DMS114 treated with DMSO at 0.1 percent for 48 hours (cell line): ENCODE measurements around the gene ZNF516.

Experiments used
- DNase-seq: peaks from one replicate; lab custom pipeline; 2025; ENCODE audit not compliant: unreplicated experiment; lab: John Stamatoyannopoulos, UW

The ZNF516 gene

DNA sequence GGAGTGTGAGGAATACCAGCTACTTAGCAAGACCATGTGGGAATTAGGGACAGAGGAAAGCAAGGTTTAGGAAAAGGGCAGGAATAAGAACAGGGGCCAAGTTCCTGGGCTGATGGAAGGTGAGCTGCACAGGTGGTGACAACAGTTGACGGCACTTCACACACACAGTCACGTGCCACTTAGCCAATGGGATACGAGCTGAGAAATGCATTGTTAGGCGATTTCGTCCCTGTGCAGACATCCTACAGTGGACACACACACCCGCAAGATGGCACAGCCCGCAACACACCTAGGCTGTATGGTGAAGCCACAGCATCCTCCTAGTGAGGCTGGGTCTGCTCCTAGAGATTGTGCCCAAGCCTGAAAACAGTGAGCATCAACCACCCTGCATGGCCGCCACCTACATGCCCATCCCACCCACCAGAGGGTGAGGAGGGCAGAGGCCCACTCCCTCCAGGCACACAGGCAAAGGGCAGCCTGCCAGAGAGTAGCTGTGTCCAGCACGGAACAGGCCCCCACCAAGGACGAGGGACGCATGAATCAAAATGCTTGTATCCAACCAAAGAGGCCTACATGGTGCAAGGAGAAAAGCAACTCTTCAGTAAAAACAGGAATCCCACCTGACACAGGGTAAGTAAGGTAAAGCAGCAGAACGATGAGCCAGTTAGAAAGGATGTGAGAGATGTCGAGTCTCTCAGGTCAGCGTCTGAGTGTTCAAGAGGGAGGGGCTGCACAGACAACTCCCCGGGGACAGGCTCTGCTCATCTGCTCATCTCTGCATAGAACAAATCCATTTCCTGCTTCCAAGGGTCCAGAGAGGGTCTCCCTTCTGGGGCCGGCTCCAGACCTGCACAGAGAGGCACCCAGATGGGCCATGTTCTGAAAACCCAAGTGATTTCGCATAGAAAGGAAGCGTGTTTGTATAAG lies 51.3 kb downstream of the ZNF516 start:
- DNase-seq: no peak

DNA sequence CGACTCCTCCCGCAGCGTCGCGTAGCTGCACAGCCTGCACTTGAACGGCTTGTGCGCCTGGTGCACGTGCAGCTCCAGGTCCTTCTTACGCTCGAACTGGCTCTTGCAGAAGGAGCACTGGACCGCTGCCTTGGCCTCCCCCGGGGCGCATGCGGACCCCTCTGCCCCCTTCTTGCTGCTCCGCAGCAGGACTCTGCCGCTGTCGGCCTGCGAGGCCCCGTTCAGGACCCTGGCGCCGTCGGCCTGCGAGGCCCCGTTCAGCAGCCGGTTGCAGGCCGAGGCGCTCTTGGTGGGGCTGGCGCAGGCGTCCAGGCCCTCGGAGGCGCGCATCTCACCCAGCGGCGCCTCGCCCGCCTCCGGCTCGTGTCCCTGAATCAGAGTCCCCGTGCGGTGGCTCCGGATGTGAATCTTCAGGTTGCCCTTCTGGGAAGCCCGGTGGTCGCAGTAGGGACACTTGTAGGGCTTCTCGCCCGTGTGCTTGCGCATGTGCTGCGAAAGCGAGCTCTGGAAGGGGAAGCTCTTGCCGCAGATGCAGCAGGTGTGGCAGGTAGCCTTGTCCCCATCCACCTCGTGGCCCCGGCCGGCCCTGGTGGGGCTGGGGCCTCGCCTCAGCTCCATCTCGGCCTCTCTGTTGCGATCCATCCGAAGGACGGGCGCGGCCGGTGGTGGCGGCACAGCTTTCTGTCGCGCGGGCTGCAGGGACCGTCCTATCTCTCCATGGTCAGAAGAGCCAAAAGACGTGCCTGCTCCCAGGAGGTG lies 52.5 kb downstream of the ZNF516 start:
- no peak for DNase-seq

DNA sequence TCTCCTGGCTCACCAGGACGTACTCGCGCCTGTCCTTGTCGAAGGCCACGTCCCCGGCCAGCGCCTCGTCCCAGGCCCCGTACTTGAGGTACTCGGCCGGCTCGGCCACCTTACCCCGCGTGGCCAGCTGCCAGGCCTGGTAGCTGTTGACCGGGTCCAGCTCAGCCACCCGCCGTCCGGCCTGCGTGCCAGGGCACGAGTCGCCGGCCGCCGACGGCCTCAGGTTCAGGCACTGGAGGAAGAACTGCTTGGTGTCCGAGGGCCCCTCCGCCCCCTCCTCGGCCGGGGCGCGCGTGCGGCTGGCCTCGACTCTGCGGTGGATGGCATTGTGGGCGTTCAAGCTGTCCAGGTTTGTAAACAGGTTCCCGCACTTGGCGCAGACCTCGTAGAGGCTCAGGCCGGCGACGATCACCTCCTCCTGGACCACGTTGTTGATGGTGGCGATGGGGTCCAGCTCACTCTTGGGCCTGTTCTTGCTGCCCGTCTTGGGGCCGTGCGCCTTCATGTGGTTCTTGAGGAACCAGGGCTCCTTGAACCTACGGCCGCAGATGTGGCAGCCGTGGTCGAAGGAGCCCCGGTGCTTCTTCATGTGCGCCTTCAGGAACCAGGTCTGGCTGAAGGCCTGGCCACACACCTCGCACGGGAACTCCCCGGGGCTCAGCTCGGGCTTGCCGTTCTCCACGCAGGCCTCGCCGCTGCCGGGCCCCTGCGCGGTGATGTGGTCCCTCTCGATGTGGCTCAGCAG lies 53.2 kb downstream of the ZNF516 start:
- DNase-seq: no peak

DNA sequence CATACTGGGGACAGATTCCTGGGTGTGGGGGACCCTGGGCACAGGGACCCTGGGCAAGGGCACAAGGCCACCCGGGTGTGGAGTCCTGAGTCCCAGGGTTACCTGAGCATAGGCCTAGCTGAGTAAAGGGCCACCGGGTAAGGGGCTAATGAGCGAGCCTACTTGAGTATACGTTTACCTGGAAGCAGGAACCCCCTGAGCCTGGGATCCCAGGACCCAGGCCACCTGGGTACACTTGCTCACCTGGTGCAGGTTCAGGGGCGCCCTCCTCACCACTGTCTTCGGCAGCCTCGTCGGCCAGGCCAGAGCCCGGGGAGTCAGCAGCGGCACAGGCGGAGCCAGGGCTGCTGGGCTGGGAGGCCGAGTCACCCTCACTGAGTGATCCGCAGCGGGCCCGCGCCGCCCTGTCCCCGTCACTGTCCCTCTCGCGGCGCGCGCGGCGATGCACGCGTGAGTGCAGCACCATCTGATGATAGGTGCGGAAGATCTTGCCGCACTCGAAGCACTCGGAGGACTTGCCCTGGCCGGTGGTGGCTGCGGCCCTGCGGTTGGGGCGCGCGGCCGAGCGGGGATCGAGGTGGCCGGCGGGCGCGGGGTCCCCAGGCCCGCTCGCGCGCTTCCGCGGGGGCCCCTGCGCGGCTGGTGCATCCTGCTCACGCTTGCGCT lies 53.9 kb downstream of the ZNF516 start:
- no peak for DNase-seq

DNA sequence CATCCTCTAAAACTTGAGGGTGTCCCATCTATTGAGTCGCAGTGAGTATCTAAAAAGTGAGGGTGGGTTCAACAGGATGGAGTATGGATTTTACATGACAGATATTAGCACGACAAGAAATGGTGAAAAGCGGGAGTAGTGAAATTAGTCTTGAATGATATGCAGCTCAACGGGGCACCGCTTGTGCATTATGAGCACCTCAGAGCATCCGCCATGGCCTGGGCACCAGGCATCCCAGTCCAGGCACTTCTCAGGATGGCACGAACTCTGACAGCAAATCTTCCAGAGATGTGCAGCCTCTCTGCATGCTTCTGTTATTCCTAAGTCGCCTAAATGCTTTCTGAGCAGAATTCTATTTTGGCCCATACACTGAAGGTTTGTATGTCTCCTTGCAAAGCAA lies 57.1 kb downstream of the ZNF516 start:
- DNase-seq: no peak

DNA sequence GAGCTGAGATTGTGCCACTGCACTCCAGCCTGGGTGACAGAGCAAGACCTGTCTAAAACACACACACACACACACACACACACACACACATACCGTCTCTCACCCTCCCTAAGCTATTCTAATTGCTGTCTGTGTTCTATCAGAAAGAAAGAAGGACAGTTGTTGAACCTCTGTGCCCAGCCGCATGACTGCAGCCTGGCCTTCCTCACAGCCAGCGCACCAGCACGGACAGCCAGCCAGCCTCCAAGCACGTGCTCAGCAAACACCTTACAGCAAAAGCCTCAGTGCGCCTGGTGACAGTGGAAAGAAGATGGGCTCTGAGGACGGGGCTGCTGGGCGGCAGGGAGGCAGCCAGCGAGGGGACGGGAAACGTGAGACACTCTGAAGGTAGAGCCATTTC lies 58.0 kb downstream of the ZNF516 start:
- DNase-seq: no peak

DNA sequence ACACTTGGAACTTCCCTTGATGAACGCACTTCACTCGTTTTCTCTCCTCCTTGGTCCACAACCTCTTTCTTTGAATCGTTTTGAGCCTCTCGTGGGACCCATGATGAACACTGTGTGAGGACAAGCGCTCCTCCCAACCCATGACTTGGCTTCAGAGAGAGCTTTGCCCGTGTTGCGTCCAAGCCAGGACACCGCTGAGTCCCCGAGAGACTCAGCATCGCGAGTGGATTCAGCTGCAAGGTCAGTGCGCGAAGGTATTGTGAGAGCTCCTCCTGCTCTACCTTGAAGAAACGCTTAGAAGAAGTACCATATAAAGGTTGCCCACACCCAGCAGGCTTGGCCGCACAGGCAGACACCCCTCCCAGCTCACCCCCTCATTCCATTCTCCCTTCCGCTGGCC lies 58.7 kb downstream of the ZNF516 start:
- no peak for DNase-seq

DNA sequence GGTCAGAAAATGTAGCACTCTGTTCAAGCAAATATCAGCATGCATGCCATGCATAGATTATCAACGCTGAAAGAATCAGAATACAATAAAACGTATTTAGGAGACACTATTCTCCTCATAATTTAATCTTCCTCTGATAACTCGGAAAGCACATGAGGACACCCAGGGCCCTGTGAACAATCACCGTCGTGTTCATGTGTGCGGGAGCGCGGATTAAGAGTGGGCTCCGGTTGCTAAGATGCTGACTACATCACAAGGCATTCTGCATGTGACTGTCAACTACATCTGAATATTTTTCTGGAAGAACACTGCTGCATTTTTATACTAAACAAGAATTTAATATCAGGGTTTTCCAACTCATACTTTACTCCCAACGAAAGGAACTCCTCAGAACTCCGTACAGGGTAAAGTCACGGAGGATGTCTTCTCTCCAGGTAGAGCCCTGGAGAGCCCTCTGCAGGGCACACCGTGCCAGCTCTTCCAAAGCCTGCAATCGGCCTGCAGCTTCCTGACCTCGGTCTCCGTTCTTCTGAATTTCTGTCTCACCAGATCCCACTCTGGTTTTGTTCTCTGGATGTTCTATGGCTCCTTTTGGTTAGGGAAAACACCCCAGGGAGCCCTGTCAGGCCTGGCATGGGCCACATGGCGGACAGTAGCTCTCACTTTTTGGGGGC lies 59.6 kb downstream of the ZNF516 start:
- DNase-seq: no peak

DNA sequence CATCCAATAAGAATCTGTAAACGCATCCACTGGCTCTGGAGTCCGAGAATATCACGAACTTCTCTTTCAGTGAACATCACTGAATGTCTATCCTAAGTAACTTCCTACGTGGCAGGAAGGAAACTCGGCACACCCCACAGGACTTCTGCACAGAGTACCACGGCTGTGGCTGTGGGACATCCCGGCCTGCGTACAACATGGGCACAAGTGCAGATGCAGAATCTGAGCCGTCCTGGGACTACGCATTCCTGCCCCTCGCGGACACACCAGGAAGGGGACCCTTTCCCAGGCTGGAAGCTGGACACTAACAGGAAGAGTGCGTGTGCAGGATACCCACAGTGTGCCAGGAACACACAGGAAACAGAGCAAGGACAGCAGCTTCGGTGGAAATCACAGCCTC lies 60.6 kb downstream of the ZNF516 start:
- DNase-seq: no peak

DNA sequence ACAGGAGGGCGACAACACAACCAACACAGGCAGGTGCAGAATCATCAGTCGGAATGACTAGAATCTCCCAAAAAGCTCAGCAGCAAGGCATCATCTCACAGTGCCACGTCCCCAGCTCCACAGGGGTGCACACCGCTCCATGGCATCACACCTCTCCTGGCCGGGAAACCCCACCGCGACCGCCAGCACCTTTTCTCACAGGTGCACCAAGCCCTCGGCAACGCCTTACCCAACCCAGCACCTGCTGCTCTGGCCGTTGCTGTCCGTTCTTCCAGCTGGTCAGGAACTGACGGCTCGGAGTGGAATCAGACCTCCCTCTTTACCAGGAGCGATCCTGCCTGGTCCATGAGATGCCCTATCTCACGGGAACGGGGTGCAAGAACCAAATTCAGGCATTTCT lies 61.3 kb downstream of the ZNF516 start:
- no peak for DNase-seq

DNA sequence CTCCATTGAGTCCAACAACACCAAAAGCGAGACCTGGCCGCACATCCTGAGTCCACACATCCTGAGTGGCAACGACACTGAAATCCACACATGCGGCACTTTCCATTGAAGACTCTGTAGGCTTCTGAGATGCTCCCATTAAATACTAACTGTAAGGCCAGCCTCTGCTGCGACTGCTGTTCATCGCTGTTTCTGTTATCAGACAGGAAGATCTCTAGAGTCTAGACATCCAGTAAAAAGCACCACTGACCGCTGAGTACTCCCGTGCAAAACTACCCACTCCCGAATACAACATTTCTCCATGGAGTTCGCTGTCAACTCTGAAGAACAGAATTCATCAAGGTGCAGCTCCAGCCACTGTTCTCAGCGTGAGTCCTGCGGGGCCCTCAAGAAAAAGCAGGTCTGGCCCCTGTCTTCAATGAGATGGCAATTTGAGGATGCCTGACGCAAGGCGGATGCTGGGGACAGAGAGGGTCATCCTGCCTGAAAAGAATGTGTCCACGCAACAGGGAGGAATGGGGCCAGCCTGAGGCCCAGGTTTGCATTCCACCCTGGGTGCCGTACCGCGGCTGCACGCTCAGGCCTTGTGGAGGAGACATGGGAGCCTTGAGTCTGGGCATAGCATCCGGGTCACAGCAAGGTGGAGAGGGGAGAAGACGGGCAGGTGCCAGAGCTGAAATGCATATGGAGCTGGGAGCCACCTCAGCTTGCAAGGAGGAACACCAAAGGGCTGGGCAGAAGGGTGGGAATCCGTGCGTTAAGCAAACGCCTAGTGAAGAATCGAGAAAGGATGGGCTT lies 61.9 kb downstream of the ZNF516 start:
- DNase-seq: no peak

DNA sequence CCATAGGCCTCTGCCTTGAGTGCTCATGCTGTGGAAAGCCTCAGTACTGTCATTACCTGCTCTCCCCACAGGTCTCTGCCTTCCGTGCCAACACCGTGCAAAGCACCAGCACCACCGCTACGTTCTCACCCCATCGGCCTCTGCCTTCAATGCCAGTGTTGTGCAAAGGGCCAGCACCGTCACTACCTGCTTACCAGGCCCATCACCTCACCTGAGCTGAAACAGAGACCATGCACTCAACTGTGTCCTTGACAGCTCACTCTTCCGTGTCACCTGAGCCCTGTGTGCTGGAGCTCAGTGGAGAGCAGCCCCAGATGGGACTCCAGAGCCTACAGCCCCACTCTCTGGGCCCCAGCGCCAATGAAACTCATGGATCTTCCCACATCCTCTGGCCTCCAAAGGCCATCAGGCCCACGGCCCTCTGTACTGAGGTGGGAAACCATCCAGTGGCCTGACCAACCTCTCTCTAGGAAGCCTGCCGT lies 62.7 kb downstream of the ZNF516 start:
- DNase-seq: no peak

DNA sequence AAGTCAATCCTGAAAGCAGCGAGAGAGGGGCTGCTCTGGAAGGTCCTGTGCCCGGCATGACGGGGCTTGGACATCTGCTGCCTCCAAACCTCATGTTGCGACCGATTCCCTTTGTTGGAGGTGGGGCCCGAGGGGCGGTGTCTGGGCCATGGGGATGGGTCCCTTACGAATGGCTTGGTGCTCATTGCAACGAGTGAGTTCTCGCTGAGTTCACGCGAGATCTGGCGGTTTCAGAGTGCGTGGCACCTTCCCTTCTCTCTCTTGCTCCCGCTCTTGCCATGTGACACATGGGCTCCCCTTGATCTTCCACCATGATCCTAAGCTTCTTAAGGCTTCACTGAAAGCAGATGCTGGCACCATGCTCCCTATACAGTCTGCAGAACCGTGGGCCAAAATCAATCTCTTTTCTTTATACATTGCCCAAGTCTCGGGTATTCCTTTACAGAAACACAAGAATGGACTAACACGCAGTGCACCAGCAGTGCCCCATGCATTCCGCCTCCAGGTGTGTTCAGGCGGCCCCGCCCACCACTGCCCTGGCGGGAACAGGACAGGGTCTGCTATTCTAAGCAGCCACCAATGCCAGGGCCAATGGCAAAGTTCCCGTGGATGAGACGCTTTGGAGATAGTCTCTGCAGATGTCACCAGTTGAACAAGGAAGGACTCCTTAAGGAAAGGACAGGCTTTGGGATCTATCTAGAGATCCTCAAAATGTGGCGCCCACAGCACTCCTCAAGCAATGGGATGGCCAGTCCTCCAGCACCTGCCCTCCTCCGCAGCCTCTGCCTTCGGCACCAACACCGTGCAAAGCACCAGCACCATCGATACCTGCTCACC lies 63.4 kb downstream of the ZNF516 start:
- no peak for DNase-seq

DNA sequence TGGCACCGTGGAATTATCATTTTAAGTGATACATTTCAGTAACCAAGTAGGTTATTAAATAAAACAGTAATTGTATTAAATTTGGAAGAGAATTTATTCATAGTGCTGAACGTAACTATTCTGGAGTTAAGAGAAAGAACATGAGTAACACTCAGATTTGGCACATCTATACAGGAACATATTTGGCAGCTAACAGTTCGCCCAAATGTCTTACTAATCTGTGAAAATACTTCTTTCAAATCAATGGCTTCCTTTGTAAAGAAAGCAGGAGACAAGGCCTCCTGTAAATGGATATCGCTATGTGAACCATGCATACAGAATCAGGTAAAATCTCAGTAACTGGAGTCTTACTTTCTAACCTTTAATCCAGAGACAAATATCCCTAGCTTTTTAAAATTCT lies 64.4 kb downstream of the ZNF516 start:
- DNase-seq: no peak

DNA sequence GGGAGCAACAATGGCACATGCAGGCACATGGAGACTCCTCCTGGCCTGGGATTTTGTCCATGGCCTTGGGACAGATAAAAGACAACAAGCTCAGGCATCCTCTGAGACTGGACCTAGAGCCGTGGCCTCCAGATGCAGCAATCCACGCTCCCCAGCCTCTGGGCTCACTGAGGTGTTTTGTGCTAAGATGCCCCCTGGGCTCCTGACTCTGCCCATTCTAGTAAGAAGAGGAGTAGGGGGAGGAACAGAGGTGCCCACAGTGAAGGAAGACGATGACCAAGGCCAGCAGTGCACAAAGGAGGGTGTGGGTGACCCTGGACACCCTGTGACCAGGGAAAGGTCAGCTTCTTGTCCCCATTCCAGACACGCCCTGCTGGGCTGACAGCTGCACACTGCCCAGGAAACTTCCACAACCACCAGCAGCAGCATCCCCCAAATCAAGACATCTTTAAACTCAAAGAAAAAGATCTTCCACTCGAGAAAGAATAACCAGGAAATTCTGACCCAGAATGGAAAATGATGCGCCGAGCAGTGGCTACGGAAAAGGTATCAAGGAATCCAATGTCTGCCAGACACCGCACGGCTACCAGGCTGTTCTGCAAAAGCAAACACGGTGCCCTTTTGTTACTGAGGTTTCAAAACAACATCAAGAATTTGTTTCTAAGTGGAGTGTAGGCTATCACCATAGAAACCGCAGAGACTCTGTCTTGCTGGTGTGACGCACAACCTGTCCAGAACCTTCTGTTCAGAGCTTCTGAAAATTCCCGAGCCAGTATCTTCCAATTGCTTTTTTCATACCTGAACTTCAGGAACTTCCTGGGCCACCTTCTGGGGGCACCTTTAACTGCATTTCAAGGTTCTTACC lies 65.5 kb downstream of the ZNF516 start:
- DNase-seq: no peak

DNA sequence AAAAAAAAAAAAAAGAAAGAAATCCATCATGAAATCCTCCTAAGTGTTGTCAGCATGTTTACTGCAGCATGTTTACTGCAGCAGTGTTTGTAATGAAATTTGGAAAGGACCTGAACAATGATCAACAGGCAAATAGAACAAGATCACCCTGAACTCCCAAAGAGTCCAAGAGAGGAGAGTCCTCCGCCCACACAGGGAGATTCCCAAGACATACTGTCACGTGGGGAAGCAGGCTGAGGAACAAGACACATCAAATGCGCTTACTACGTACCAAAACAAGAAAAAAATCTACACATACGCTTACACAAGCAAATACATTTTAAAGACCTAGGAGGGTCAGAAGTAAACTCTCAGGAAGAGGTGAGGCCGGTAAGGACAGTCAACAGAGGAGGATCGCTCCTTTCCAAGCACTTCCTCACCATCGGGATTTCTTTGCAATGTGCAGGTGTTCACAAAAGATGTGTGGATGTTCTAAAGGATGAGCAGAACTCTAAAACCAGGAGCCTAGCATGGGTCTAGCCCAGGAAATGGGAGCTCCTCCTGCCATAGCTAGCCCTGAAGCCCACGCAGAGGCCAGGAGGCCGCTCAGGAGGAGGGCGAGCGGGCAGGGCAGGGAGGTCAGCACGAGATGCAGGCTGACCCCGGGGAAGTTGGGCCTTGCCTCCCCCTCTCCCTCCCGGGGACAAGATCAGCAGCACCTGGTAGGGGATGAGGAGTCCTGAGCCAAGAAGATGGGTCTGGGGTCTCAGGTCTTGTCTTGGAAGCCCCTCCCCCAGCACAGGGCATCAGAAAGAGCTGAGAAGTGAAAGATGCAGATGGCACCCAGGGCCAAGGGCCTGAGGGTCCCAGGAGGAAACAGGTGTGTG lies 66.4 kb downstream of the ZNF516 start:
- no peak for DNase-seq
